H1 (cell line): ENCODE results near the gene TDRKH. TPM values are rescaled to one million over a fixed set of nuclear protein-coding genes. Genes with fewer than 3 reads are reported as not detected.

ENCODE experiments used
- polyA plus RNA-seq, 7 experiments: library from polyadenylated mRNA; depleted of rRNA in 3 of 7; stranded (reverse) in 5 of 7; unstranded in 2 of 7; fragments of >200 nt in 5 of 7; fragments of 200-250 nt in 2 of 7; gene quantifications; 1 replicate in 5 of 7; 2 replicates in 1 of 7; 4 replicates in 1 of 7; pipeline versions ENCODE4 v1.2.1 to v1.2.3, GENCODE V29; 2011 to 2013; ENCODE audit warnings: missing spikeins in 2 of 7, mixed read lengths in 2 of 7
- total RNA-seq: library from RNA; stranded (reverse); fragmentation: NEBNext Ultra II Directional; extraction: Animal tissue kit (Norgen Biotek cat#: 25700); gene quantifications from 2 replicates; pipeline ENCODE4 v1.2.1, GENCODE V29; 2021
- TF ChIP-seq, protein P1 (sequence below): fragments of 300-600 bp; sonication (generic); IDR thresholded peaks from 2 replicates; pipeline ENCODE4 v1.7.1; 2012; ENCODE audit warnings: low read length, moderate library complexity, mild to moderate bottlenecking, inconsistent platforms; ENCODE audit not compliant: insufficient replicate concordance

TDRKH gene
- total and polyA plus RNA-seq, 2 of the 8 experiments (the other 6 are each of a cell fraction or from before 2014, with no cell fraction given) = 9.9 to 26.1 TPM

GRCh38 chr1:151773702-151774101, 16.6 kb downstream of the TDRKH start (continued):
- TF ChIP-seq, protein P1, sequence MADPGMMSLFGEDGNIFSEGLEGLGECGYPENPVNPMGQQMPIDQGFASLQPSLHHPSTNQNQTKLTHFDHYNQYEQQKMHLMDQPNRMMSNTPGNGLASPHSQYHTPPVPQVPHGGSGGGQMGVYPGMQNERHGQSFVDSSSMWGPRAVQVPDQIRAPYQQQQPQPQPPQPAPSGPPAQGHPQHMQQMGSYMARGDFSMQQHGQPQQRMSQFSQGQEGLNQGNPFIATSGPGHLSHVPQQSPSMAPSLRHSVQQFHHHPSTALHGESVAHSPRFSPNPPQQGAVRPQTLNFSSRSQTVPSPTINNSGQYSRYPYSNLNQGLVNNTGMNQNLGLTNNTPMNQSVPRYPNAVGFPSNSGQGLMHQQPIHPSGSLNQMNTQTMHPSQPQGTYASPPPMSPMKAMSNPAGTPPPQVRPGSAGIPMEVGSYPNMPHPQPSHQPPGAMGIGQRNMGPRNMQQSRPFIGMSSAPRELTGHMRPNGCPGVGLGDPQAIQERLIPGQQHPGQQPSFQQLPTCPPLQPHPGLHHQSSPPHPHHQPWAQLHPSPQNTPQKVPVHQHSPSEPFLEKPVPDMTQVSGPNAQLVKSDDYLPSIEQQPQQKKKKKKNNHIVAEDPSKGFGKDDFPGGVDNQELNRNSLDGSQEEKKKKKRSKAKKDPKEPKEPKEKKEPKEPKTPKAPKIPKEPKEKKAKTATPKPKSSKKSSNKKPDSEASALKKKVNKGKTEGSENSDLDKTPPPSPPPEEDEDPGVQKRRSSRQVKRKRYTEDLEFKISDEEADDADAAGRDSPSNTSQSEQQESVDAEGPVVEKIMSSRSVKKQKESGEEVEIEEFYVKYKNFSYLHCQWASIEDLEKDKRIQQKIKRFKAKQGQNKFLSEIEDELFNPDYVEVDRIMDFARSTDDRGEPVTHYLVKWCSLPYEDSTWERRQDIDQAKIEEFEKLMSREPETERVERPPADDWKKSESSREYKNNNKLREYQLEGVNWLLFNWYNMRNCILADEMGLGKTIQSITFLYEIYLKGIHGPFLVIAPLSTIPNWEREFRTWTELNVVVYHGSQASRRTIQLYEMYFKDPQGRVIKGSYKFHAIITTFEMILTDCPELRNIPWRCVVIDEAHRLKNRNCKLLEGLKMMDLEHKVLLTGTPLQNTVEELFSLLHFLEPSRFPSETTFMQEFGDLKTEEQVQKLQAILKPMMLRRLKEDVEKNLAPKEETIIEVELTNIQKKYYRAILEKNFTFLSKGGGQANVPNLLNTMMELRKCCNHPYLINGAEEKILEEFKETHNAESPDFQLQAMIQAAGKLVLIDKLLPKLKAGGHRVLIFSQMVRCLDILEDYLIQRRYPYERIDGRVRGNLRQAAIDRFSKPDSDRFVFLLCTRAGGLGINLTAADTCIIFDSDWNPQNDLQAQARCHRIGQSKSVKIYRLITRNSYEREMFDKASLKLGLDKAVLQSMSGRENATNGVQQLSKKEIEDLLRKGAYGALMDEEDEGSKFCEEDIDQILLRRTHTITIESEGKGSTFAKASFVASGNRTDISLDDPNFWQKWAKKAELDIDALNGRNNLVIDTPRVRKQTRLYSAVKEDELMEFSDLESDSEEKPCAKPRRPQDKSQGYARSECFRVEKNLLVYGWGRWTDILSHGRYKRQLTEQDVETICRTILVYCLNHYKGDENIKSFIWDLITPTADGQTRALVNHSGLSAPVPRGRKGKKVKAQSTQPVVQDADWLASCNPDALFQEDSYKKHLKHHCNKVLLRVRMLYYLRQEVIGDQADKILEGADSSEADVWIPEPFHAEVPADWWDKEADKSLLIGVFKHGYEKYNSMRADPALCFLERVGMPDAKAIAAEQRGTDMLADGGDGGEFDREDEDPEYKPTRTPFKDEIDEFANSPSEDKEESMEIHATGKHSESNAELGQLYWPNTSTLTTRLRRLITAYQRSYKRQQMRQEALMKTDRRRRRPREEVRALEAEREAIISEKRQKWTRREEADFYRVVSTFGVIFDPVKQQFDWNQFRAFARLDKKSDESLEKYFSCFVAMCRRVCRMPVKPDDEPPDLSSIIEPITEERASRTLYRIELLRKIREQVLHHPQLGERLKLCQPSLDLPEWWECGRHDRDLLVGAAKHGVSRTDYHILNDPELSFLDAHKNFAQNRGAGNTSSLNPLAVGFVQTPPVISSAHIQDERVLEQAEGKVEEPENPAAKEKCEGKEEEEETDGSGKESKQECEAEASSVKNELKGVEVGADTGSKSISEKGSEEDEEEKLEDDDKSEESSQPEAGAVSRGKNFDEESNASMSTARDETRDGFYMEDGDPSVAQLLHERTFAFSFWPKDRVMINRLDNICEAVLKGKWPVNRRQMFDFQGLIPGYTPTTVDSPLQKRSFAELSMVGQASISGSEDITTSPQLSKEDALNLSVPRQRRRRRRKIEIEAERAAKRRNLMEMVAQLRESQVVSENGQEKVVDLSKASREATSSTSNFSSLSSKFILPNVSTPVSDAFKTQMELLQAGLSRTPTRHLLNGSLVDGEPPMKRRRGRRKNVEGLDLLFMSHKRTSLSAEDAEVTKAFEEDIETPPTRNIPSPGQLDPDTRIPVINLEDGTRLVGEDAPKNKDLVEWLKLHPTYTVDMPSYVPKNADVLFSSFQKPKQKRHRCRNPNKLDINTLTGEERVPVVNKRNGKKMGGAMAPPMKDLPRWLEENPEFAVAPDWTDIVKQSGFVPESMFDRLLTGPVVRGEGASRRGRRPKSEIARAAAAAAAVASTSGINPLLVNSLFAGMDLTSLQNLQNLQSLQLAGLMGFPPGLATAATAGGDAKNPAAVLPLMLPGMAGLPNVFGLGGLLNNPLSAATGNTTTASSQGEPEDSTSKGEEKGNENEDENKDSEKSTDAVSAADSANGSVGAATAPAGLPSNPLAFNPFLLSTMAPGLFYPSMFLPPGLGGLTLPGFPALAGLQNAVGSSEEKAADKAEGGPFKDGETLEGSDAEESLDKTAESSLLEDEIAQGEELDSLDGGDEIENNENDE = no peak
